Right atrium auricular region (tissue), 2 donors: ENCODE data around the gene TP73. TPM values are rescaled to one million over a fixed set of nuclear protein-coding genes. Genes with fewer than 3 reads are reported as not detected.

Experiments
- DNase-seq: peaks from one replicate; pipeline ENCODE4 v3.0.0-alpha.2; 2019; ENCODE audit warnings: low spot score
- H3K27ac ChIP-seq, 2 donors: fragments of 200-600 bp; sonication (generic); 1 replicate in 1 of 2; 2 replicates in 1 of 2; pipeline ENCODE4 v1.5.1; 2016 to 2019
- H3K27me3 ChIP-seq, 2 donors: fragments of 200-600 bp; sonication (generic); one replicate each; pipeline versions ENCODE4 v1.5.1 to v1.6.0; 2017 to 2019
- H3K36me3 ChIP-seq: fragments of 200-600 bp; sonication (generic); one replicate; pipeline ENCODE4 v1.5.1; 2016
- H3K4me1 ChIP-seq, 2 donors: fragments of 200-600 bp; sonication (generic); one replicate each; pipeline versions ENCODE4 v1.5.1 to v1.6.0; 2017 to 2019
- H3K4me3 ChIP-seq, 2 donors: fragments of 200-600 bp; sonication (generic); 1 replicate in 1 of 2; 2 replicates in 1 of 2; pipeline ENCODE4 v1.5.1; 2017 to 2019; ENCODE audit warnings: mild to moderate bottlenecking in 1 of 2, moderate library complexity in 1 of 2
- H3K9me3 ChIP-seq, 2 donors: fragments of 200-600 bp; sonication (generic); one replicate each; pipeline ENCODE4 v1.5.1; 2019
- total RNA-seq, 2 donors: library from RNA; depleted of rRNA; stranded (reverse); fragments of >200 nt; gene quantifications; one replicate each; pipeline ENCODE4 v1.1.0, GENCODE V29; 2016
- TF ChIP-seq, protein P1 (sequence below), 2 donors: fragments of 200-600 bp; sonication (generic); IDR thresholded peaks; one replicate each; pipeline ENCODE4 v1.5.1; 2019; ENCODE audit warnings: antibody characterized with exemption in 2 of 2

Gene TP73
- total RNA-seq, 2 donors from 2014 or later = 0.16 TPM; not detected in 1

DNA sequence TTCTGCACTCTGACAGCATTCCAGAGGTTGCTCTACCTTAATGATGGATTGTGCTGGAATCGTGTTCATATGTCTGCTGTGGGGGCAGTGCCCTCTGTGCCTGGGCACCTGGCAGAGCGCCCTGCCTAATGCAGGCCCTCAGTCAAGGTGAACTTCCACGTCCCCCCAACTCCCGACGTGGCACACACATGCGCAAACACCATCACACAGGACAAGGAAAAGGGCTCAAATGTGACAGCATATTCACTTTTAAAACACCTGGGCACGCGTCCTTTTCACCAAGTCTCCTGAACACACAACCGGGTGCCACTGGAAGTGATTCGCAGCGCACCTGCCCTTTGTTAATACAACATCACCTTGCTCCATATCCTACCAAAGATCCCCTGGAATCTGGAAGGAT lies 15.8 kb upstream of the TP73 start:
- no peak overlapping the region for H3K4me3 ChIP-seq
- no peak for DNase-seq
- H3K27me3 ChIP-seq = no peaks in the 10 kb centered on the region
- H3K9me3 ChIP-seq = no peaks in the 10 kb centered on the region
- no peaks in the 10 kb centered on the region for H3K4me1 ChIP-seq
- TF ChIP-seq, protein P1, sequence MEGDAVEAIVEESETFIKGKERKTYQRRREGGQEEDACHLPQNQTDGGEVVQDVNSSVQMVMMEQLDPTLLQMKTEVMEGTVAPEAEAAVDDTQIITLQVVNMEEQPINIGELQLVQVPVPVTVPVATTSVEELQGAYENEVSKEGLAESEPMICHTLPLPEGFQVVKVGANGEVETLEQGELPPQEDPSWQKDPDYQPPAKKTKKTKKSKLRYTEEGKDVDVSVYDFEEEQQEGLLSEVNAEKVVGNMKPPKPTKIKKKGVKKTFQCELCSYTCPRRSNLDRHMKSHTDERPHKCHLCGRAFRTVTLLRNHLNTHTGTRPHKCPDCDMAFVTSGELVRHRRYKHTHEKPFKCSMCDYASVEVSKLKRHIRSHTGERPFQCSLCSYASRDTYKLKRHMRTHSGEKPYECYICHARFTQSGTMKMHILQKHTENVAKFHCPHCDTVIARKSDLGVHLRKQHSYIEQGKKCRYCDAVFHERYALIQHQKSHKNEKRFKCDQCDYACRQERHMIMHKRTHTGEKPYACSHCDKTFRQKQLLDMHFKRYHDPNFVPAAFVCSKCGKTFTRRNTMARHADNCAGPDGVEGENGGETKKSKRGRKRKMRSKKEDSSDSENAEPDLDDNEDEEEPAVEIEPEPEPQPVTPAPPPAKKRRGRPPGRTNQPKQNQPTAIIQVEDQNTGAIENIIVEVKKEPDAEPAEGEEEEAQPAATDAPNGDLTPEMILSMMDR (IDR thresholded peaks at IDR 0.05) = no peak
- peaks cover 64% of the 10 kb centered on the region for H3K36me3 ChIP-seq
- no peak overlapping the region for H3K27ac ChIP-seq

GRCh38 chr1:3638027-3638426 lies 14.3 kb upstream of the TP73 start:
- Histone ChIP-seq H3K27ac (no peak overlapping the region), H3K36me3 (peaks cover 51% of the 10 kb centered on the region), H3K27me3 (no peaks in the 10 kb centered on the region), H3K4me1 (no peaks in the 10 kb centered on the region), H3K9me3 (no peaks in the 10 kb centered on the region), H3K4me3 (no peak overlapping the region)
- DNase-seq = no peak
- TF ChIP-seq, protein P1 (IDR thresholded peaks at IDR 0.05) = no peak

DNA sequence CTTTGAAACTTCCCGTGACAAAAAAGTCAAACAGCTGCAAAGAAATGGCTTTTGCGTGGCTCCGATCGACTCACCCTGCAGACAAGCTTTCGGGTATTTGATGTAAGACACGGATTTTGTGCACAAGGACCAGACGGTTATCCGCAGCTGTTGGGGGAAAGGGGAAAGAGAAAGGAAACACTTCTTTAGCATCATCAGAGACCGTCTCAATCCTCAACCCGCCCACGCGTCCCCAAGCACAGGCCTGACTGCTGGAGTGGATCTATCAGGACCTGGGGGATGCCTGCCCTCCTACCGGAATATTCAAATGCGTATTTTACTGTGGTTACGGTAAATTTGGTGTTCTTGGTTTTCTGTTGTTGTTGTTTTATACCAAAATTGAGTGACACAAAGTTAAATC lies 13.6 kb upstream of the TP73 start:
- Histone ChIP-seq H3K36me3 (peaks cover 49% of the 10 kb centered on the region), H3K27ac (no peak overlapping the region), H3K4me1 (no peaks in the 10 kb centered on the region), H3K9me3 (no peaks in the 10 kb centered on the region), H3K27me3 (no peaks in the 10 kb centered on the region), H3K4me3 (no peak overlapping the region)
- TF ChIP-seq, protein P1 (IDR thresholded peaks at IDR 0.05) = no peak
- DNase-seq = no peak

DNA sequence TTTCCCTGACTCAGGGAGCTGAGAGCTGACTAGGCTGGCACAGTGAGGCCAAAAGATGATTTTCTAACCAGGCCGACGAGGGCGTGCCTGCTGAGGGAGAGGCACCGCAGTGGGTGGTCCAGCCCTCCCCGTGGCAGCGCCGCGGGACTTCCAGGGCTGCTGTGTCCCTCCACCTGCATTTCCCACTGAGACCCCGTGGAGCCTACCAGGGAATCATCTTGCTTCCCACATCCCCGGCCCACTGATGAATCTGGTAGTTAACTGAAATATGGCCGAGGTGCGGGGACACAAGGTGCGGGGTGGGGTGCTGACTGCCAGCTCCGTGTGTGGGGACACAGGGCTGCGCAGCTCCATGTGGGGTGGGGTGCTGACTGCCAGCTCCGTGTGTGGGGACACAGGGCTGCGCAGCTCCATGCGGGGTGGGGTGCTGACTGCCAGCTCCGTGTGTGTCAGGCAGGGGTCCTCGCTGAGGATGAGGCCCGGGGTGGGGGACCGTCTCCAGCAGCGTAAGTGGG lies 12.9 kb upstream of the TP73 start:
- Histone ChIP-seq H3K4me3 (no peak overlapping the region), H3K27me3 (no peaks in the 10 kb centered on the region), H3K27ac (no peak overlapping the region), H3K36me3 (peaks cover 42% of the 10 kb centered on the region), H3K9me3 (no peaks in the 10 kb centered on the region), H3K4me1 (no peaks in the 10 kb centered on the region)
- no peak for DNase-seq
- TF ChIP-seq, protein P1 (IDR thresholded peaks at IDR 0.05) = no peak

DNA sequence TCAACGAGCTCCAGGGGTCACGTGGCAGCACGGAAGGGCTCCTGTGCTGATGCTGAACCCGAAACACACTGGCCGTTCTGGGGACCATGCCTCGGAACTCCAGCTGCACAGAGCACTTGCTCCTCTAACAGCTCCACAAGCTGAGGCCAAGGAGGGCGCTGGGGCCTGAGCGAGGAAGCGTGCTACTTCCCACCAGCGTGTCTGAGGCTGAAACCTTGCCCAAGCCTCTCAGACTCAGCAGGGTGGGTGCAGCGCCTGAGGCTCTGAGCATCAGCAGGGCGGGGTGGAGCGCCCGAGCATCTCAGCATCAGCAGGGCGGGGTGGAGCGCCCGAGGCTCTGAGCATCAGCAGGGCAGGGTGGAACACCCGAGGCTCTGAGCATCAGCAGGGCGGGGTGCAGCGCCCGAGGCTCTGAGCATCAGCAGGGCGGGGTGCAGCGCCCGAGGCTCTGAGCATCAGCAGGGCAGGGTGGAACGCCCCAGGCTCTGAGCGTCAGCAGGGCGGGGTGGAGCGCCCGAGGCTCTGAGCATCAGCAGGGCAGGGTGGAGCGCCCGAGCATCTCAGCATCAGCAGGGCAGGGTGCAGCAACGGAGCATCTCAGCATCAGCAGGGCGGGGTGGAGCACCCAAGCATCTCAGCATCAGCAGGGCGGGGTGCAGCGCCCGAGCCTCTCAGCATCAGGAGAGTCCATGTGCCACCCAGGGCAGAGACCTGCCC lies 12.0 kb upstream of the TP73 start:
- H3K4me1 ChIP-seq = no peaks in the 10 kb centered on the region
- H3K9me3 ChIP-seq = no peaks in the 10 kb centered on the region
- DNase-seq = no peak
- TF ChIP-seq, protein P1 (IDR thresholded peaks at IDR 0.05) = no peak
- H3K36me3 ChIP-seq = peaks cover 39% of the 10 kb centered on the region
- no peak overlapping the region for H3K27ac ChIP-seq
- no peak overlapping the region for H3K4me3 ChIP-seq
- H3K27me3 ChIP-seq = no peaks in the 10 kb centered on the region
